Spleen (tissue), 13 donors: ENCODE data around the gene FGR. TPM values are rescaled to one million over a fixed set of nuclear protein-coding genes. Genes with fewer than 3 reads are reported as not detected.
"Not testable (repeated sequence)": the region's sequence is repeated elsewhere in the genome, so short reads cannot be mapped to it uniquely, and the experiment has no call there.

Experiments used
- DNase-seq: peaks from one replicate; pipeline ENCODE4 v3.0.0-alpha.2; 2020
- H3K27ac ChIP-seq, 8 donors: fragments of 200-600 bp; sonication (generic) in 7 of 8; 1 replicate in 4 of 8; 2 replicates in 4 of 8; pipeline versions ENCODE4 v1.5.0 to v1.8.0; 2016 to 2021; ENCODE audit warnings: inconsistent platforms in 4 of 8, mild to moderate bottlenecking in 4 of 8, moderate library complexity in 1 of 8
- H3K27me3 ChIP-seq, 7 donors: fragments of 200-600 bp; sonication (generic) in 6 of 7; replicated peaks in 1 of 7; 1 replicate in 4 of 7; 2 replicates in 3 of 7; pipeline versions ENCODE4 v1.5.0 to v1.8.0; 2016 to 2021; ENCODE audit warnings: inconsistent platforms in 3 of 7, mild to moderate bottlenecking in 1 of 7
- H3K36me3 ChIP-seq, 6 donors: fragments of 200-600 bp; sonication (generic) in 5 of 6; 1 replicate in 4 of 6; 2 replicates in 2 of 6; pipeline versions ENCODE4 v1.5.0 to v1.8.0; 2016 to 2021; ENCODE audit warnings: inconsistent platforms in 2 of 6
- H3K4me1 ChIP-seq, 6 donors: fragments of 200-600 bp; sonication (generic) in 5 of 6; 1 replicate in 3 of 6; 2 replicates in 3 of 6; pipeline versions ENCODE4 v1.5.0 to v1.8.0; 2016 to 2021; ENCODE audit warnings: inconsistent platforms in 3 of 6
- H3K4me3 ChIP-seq, 8 donors: fragments of 200-600 bp; sonication (generic) in 7 of 8; 1 replicate in 4 of 8; 2 replicates in 4 of 8; pipeline versions ENCODE4 v1.5.0 to v1.8.0; 2016 to 2021; ENCODE audit warnings: inconsistent platforms in 4 of 8, mild to moderate bottlenecking in 4 of 8, moderate library complexity in 2 of 8
- H3K9me3 ChIP-seq, 8 donors: fragments of 200-600 bp; sonication (generic) in 7 of 8; 1 replicate in 4 of 8; 2 replicates in 4 of 8; pipeline versions ENCODE4 v1.5.0 to v1.8.0; 2016 to 2021; ENCODE audit warnings: inconsistent platforms in 4 of 8
- CTCF ChIP-seq, 11 experiments: fragments of 200-600 bp in 7 of 11; fragments of 450-650 bp in 4 of 11; sonication (generic) in 4 of 11; IDR thresholded peaks in 8 of 11; conservative IDR thresholded peaks in 3 of 11; 1 replicate in 7 of 11; 2 replicates in 4 of 11; pipeline versions ENCODE4 v1.4.0 to v1.8.0; 2016 to 2021; ENCODE audit warnings: antibody characterized with exemption in 11 of 11, inconsistent platforms in 4 of 11, mild to moderate bottlenecking in 1 of 11
- POLR2A ChIP-seq, 3 donors: fragments of 450-650 bp; IDR thresholded peaks; one replicate each; pipeline ENCODE4 v1.5.1; 2017; ENCODE audit warnings: antibody characterized with exemption in 3 of 3, mild to moderate bottlenecking in 1 of 3
- POLR2AphosphoS5 ChIP-seq, 3 donors: sonication (generic); formaldehyde crosslinking; IDR thresholded peaks; one replicate each; pipeline ENCODE4 v1.5.1; 2017; ENCODE audit warnings: antibody characterized with exemption in 3 of 3
- WGBS, 5 donors: extraction: QIAGEN DNeasy Blood & Tissue Kit in 3 of 5; methylation state at CpG; one replicate each; pipeline versions ENCODE4 v1.1.5 to v1.1.7; 2013 to 2018; 5-methylcytosine and 5-hydroxymethylcytosine counted together
- intact Hi-C: fragments of 100-400 bp; cut with DNase I; formaldehyde crosslinking; loops from one replicate; pipeline ENCODE4 v1.15.0; 2023; ENCODE audit warnings: low total_unique reads
- long read RNA-seq, 2 donors: transcript quantifications; one replicate each; lab custom pipeline, GENCODE V29; 2026
- polyA plus RNA-seq, 3 donors: library from polyadenylated mRNA; stranded (reverse); fragments of 200-250 nt; gene quantifications; one replicate each; pipeline ENCODE4 v1.2.1, GENCODE V29; 2013
- total RNA-seq, 7 donors: library from RNA; depleted of rRNA in 3 of 7; stranded (reverse); fragments of >200 nt in 3 of 7; fragmentation: NEBNext Ultra II Directional in 4 of 7; extraction: Animal tissue kit (Norgen Biotek cat#: 25700) in 4 of 7; gene quantifications; one replicate each; pipeline versions ENCODE4 v1.1.0 to v1.2.1, GENCODE V29; 2016 to 2021
- donor health status: healthy with polysubstance abuse.
- donor health status: DM: no; HTN: no; CAD: no; lungs with moderate emphysema.
- donor health status: DM: no; HTN: no; CAD: no.
- donor health status: Bipolar disorder and iron deficiency.
- donor health status: healthy.
- donor health status: DM: no; HTN: no; CAD: no.
- donor health status: DM: yes; HTN: yes; CAD: no.

Gene FGR
- total RNA-seq: 100 to 1,000 TPM in 6 of 7 donors, 10 to 100 TPM in 1; 90.5 to 249 (median 134) TPM
- polyA plus RNA-seq: 10 to 100 TPM; 44.7 to 94.2 (median 78.6) TPM
- long read RNA-seq, donor 1: 0 reads
- long read RNA-seq, donor 2, partial matches to known transcripts: 0 of 2 reads
- long read RNA-seq, donor 2, other reads (novel, unspliced or antisense): 0 of 2 reads

GRCh38 chr1:27634985-27635367 is at the start of gene FGR:
FGR (minus strand) TSS chr1:27635185; CDS start chr1:27623916, 11,269 bp downstream.
- Histone ChIP-seq H3K27ac (peak within 1 kb of the TSS; percentile 79 to 98 (median 93)), H3K4me3 (peak within 1 kb of the TSS; percentile 31 to 74 (median 49)), H3K36me3 (no peaks in the 10 kb centered on the region), H3K27me3 (no peaks in the 10 kb centered on the region), H3K4me1 (peaks cover 49 to 93% (median 75%) of the 10 kb centered on the region in 6 donors), H3K9me3 (no peaks in the 10 kb centered on the region)
- DNase-seq: peak; percentile 94
- intact Hi-C loops: no loop called here
- TF ChIP-seq CTCF (IDR thresholded peaks at IDR 0.05 in 8 of 11, conservative IDR thresholded peaks at IDR 0.05 in 3 of 11): peak in 2 of 11 experiments; percentile 20 to 36
- TF ChIP-seq POLR2AphosphoS5 (IDR thresholded peaks at IDR 0.05): peak; percentile 56 to 88 (median 67)
- peak in 1 of 3 donors; percentile 45 for TF ChIP-seq POLR2A (IDR thresholded peaks at IDR 0.05)
- 4 to 28% (median 22%) methylated on average over 10 to 28 of the region's 28 CpGs for WGBS, 5 donors

- Histone ChIP-seq H3K27ac (no peak overlapping the region), H3K36me3 (no peaks in the 10 kb centered on the region), H3K9me3 (peaks cover 0 to 37% (median 32%) of the 10 kb centered on the region in 8 donors), H3K4me3 (no peak overlapping the region), H3K4me1 (no peaks in the 10 kb centered on the region), H3K27me3 (no peaks in the 10 kb centered on the region)
- 94 to 99% (median 95%) methylated on average over 2 of the region's 2 CpGs for WGBS, 5 donors
- TF ChIP-seq POLR2AphosphoS5 (IDR thresholded peaks at IDR 0.05) (no peak), CTCF (IDR thresholded peaks at IDR 0.05 in 8 of 11, conservative IDR thresholded peaks at IDR 0.05 in 3 of 11) (no peak), POLR2A (IDR thresholded peaks at IDR 0.05) (no peak)
- intact Hi-C loops: no loop called here
- no peak for DNase-seq
Measured at GRCh38 chr1:27684176-27684575, 49.2 kb upstream of the FGR start.

- H3K9me3 ChIP-seq: peaks cover 0 to 37% (median 32%) of the 10 kb centered on the region in 8 donors
- H3K27ac ChIP-seq: no peak overlapping the region
- no peak overlapping the region for H3K4me3 ChIP-seq
- intact Hi-C loops: no loop called here
- H3K4me1 ChIP-seq: no peaks in the 10 kb centered on the region
- WGBS, 5 donors: 89 to 94% (median 93%) methylated on average over 5 of the region's 5 CpGs
- no peaks in the 10 kb centered on the region for H3K27me3 ChIP-seq
- no peaks in the 10 kb centered on the region for H3K36me3 ChIP-seq
- TF ChIP-seq CTCF (IDR thresholded peaks at IDR 0.05 in 8 of 11, conservative IDR thresholded peaks at IDR 0.05 in 3 of 11) (no peak), POLR2AphosphoS5 (IDR thresholded peaks at IDR 0.05) (no peak), POLR2A (IDR thresholded peaks at IDR 0.05) (no peak)
- no peak for DNase-seq
Measured at GRCh38 chr1:27682351-27682944, 47.5 kb upstream of the FGR start.

GRCh38 chr1:27681580-27681979 is 46.6 kb upstream of the FGR start:
- WGBS, 5 donors: 93 to 99% (median 97%) methylated on average over 4 of the region's 4 CpGs

GRCh38 chr1:27680225-27680791 is 45.3 kb upstream of the FGR start:
- H3K36me3 ChIP-seq, H3K27me3 ChIP-seq, H3K27ac ChIP-seq, intact Hi-C loops, H3K4me1 ChIP-seq, H3K4me3 ChIP-seq, DNase-seq: not testable (repeated sequence)
- H3K9me3 ChIP-seq: peaks cover 0 to 37% (median 32%) of the 10 kb centered on the region in 8 donors
- 98 to 100% (median 100%) methylated on average over 1 to 2 of the region's 2 CpGs for WGBS, 5 donors

More at GRCh38 chr1:27681580-27681979, 46.6 kb upstream of the FGR start:
- H3K27me3 ChIP-seq, H3K4me3 ChIP-seq, DNase-seq, H3K4me1 ChIP-seq, intact Hi-C loops, H3K27ac ChIP-seq, H3K36me3 ChIP-seq: not testable (repeated sequence)
- peaks cover 0 to 37% (median 32%) of the 10 kb centered on the region in 8 donors for H3K9me3 ChIP-seq
